Neural crest cell (in vitro differentiated cells): Measurements from ENCODE around the gene ZNF689. TPM values are rescaled to one million over a fixed set of nuclear protein-coding genes. Genes with fewer than 3 reads are reported as not detected.

Experiments used
- DNase-seq: peaks from one replicate; pipeline ENCODE4 v3.0.0; 2021; ENCODE audit warnings: low read depth, mixed read lengths, low spot score
- H3K27ac Mint-ChIP-seq: one replicate; pipeline ENCODE4 v1.8.0; 2021; ENCODE audit warnings: mild to moderate bottlenecking, mixed read lengths; ENCODE audit not compliant: unreplicated experiment
- H3K27me3 Mint-ChIP-seq: 2 replicates; pipeline ENCODE4 v1.8.0; 2021; ENCODE audit warnings: low read depth, mild to moderate bottlenecking, mixed read lengths
- H3K36me3 Mint-ChIP-seq: 2 replicates; pipeline ENCODE4 v1.8.0; 2021; ENCODE audit warnings: low read depth, mild to moderate bottlenecking, mixed read lengths
- H3K4me1 Mint-ChIP-seq: 2 replicates; pipeline ENCODE4 v1.8.0; 2021; ENCODE audit warnings: mixed read lengths
- H3K4me3 Mint-ChIP-seq: one replicate; pipeline ENCODE4 v1.8.0; 2021; ENCODE audit warnings: mild to moderate bottlenecking, mixed read lengths
- H3K9me3 Mint-ChIP-seq: 2 replicates; pipeline ENCODE4 v1.8.0; 2021; ENCODE audit warnings: mixed read lengths
- total RNA-seq: library from RNA; stranded (reverse); gene quantifications from 2 replicates; pipeline ENCODE4 v1.2.1, GENCODE V29; 2021
- TF ChIP-seq, protein P1 (sequence below): fragments of 200-600 bp; sonication (generic); conservative IDR thresholded peaks from 2 replicates; pipeline ENCODE4 v1.5.0; 2021; ENCODE audit warnings: antibody characterized with exemption, mild to moderate bottlenecking

ZNF689 gene
- total RNA-seq, 1 donor from 2014 or later: 23.0 TPM

DNA sequence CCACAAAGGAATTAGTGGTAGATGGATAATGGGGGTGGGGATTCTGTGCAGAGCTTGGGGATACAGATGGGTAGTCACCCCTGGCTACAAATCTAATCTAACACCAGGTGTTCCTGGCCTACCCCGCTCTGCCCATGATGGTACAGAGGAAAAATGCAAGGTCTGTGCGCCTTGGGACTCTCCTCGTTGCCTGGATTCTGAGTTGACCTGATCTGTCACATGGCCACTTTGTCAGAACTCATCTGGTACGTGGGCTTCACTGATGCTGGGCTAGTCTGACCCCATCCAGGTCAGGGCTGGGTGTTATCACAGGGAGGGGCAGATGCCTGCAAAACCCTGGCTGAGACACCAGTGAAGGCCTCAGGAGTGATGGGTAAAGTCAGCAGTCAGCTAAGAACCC is 57.2 kb downstream of the ZNF689 start:
- H3K4me3 Mint-ChIP-seq: peak overlapping the region; percentile 76
- no peaks in the 10 kb centered on the region for H3K9me3 Mint-ChIP-seq
- H3K4me1 Mint-ChIP-seq: peaks cover 30% of the 10 kb centered on the region
- H3K27ac Mint-ChIP-seq: no peak overlapping the region
- no peak for DNase-seq
- no peaks in the 10 kb centered on the region for H3K27me3 Mint-ChIP-seq
- TF ChIP-seq, protein P1, sequence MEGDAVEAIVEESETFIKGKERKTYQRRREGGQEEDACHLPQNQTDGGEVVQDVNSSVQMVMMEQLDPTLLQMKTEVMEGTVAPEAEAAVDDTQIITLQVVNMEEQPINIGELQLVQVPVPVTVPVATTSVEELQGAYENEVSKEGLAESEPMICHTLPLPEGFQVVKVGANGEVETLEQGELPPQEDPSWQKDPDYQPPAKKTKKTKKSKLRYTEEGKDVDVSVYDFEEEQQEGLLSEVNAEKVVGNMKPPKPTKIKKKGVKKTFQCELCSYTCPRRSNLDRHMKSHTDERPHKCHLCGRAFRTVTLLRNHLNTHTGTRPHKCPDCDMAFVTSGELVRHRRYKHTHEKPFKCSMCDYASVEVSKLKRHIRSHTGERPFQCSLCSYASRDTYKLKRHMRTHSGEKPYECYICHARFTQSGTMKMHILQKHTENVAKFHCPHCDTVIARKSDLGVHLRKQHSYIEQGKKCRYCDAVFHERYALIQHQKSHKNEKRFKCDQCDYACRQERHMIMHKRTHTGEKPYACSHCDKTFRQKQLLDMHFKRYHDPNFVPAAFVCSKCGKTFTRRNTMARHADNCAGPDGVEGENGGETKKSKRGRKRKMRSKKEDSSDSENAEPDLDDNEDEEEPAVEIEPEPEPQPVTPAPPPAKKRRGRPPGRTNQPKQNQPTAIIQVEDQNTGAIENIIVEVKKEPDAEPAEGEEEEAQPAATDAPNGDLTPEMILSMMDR: no peak
- H3K36me3 Mint-ChIP-seq: peaks cover 15% of the 10 kb centered on the region

Other genes starting within 250 kb of the ZNF689 start
- gene TBC1D10B, start 239.9 kb downstream of the ZNF689 start, total RNA-seq: 39.7 and 45.6 TPM in 2 replicates
- gene MYL11, start 235.6 kb downstream of the ZNF689 start, total RNA-seq: not detected in 2 replicates
- gene SEPTIN1, start 227.8 kb downstream of the ZNF689 start, total RNA-seq: 2.3 and 2.9 TPM in 2 replicates
- gene ZNF48, start 215.0 kb downstream of the ZNF689 start, total RNA-seq: 59.9 and 60.9 TPM in 2 replicates
- 17.5 and 18.9 TPM in 2 replicates for gene ZNF771, start 202.8 kb downstream of the ZNF689 start, total RNA-seq
- gene DCTPP1, start 180.4 kb downstream of the ZNF689 start, total RNA-seq: 91.6 and 94.3 TPM in 2 replicates
- 29.6 and 30.5 TPM in 2 replicates for gene SEPHS2, start 164.5 kb downstream of the ZNF689 start, total RNA-seq
- not detected in 2 replicates for gene ITGAL, start 137.6 kb downstream of the ZNF689 start, total RNA-seq
- 64.0 and 68.5 TPM in 2 replicates for gene ZNF768, start 83.8 kb downstream of the ZNF689 start, total RNA-seq
- 10.5 and 11.3 TPM in 2 replicates for gene ZNF747, start 75.5 kb downstream of the ZNF689 start, total RNA-seq
- 20.7 and 22.3 TPM in 2 replicates for gene ZNF764, start 52.0 kb downstream of the ZNF689 start, total RNA-seq
- 13.4 and 14.3 TPM in 2 replicates for gene ZNF688, start 38.7 kb downstream of the ZNF689 start, total RNA-seq
- 37.6 and 38.3 TPM in 2 replicates for gene ZNF785, start 24.7 kb downstream of the ZNF689 start, total RNA-seq
- gene PRR14, start 40.6 kb upstream of the ZNF689 start, total RNA-seq: 62.8 and 67.0 TPM in 2 replicates
- 63.6 and 67.1 TPM in 2 replicates for gene FBRS, start 48.0 kb upstream of the ZNF689 start, total RNA-seq
- 94.5 and 100.0 TPM in 2 replicates for gene SRCAP, start 88.8 kb upstream of the ZNF689 start, total RNA-seq
- gene PHKG2, start 138.0 kb upstream of the ZNF689 start, total RNA-seq: 39.2 and 40.8 TPM in 2 replicates
- gene CFAP119, start 151.7 kb upstream of the ZNF689 start, total RNA-seq: 14.4 and 18.5 TPM in 2 replicates
- 154 and 157 TPM in 2 replicates for gene RNF40, start 151.9 kb upstream of the ZNF689 start, total RNA-seq
- 41.0 and 41.4 TPM in 2 replicates for gene ZNF629, start 176.8 kb upstream of the ZNF689 start, total RNA-seq